GM23248 (cell line): Measurements from ENCODE around the gene SYCE3.

Experiments
- EZH2 ChIP-seq: fragments of 200-600 bp; sonication (generic); IDR thresholded peaks from 2 replicates; pipeline ENCODE4 v1.6.1; 2018; ENCODE audit warnings: antibody characterized with exemption, mild to moderate bottlenecking; ENCODE audit not compliant: insufficient read depth, poor library complexity, severe bottlenecking
- EZH2phosphoT487 ChIP-seq: fragments of 200-600 bp; sonication (generic); IDR thresholded peaks from 2 replicates; pipeline ENCODE4 v1.6.1; 2018; ENCODE audit warnings: antibody characterized with exemption, moderate library complexity, mild to moderate bottlenecking, low read depth; ENCODE audit not compliant: insufficient read depth

GRCh38 chr22:50595189-50595588 lies 32.5 kb upstream of the SYCE3 start:
- no peak for TF ChIP-seq EZH2
- TF ChIP-seq EZH2phosphoT487, result no peak
